GM12891 (cell line): ENCODE measurements around the gene SPON1.

ENCODE experiments used
- PAX5 ChIP-seq: IDR thresholded peaks from 2 replicates; pipeline ENCODE4 v1.6.1; 2011; ENCODE audit warnings: low read length, moderate library complexity, mild to moderate bottlenecking; ENCODE audit not compliant: insufficient read depth, severe bottlenecking
- POLR2A ChIP-seq: IDR thresholded peaks from 2 replicates; pipeline ENCODE4 v1.6.1; 2011; ENCODE audit warnings: low read depth, low read length, control low read depth
- POLR2AphosphoS5 ChIP-seq: IDR thresholded peaks from 2 replicates; pipeline ENCODE4 v1.6.1; 2011; ENCODE audit warnings: low read depth, low read length, control low read depth
- TAF1 ChIP-seq: IDR thresholded peaks from 2 replicates; pipeline ENCODE4 v1.6.1; 2011; ENCODE audit warnings: low read depth, low read length, control low read depth

DNA sequence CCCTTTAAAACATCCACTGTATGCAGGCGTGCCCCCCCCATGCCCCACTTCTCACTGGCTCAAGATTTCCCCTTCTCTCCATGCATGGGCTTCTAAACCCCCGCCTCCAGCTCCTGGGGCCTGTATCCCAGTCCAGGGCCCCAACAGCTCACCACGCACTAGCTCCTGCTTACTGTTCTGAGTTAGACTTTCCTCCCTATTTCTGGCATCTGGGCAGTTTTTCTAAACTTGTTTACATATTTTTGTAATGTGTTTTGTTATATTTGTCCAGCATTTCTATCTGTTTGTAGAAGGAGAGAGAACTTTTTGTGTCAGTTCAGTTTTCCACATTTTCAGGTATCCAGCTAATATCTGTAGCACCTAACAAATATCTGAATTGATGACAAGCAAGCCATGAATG is 178.5 kb downstream of the SPON1 start:
- TF ChIP-seq POLR2A (no peak), POLR2AphosphoS5 (no peak), TAF1 (no peak), PAX5 (no peak)
